Esophagus muscularis mucosa (tissue), 4 donors: ENCODE data around the gene DIPK1A. TPM values are rescaled to one million over a fixed set of nuclear protein-coding genes. Genes with fewer than 3 reads are reported as not detected.

Experiments used
- DNase-seq: peaks from one replicate; pipeline ENCODE4 v3.0.0-alpha.2; 2017; ENCODE audit errors: extremely low spot score
- H3K27ac ChIP-seq, 4 donors: fragments of 200-600 bp; sonication (generic); replicated peaks in 1 of 4; 1 replicate in 3 of 4; 2 replicates in 1 of 4; pipeline ENCODE4 v1.5.1; 2016 to 2019; ENCODE audit warnings: mild to moderate bottlenecking in 1 of 4
- H3K27me3 ChIP-seq, 4 donors: fragments of 200-600 bp; sonication (generic); one replicate each; pipeline versions ENCODE4 v1.5.1 to v1.6.0; 2016 to 2019
- H3K36me3 ChIP-seq, 4 donors: fragments of 200-600 bp; sonication (generic); one replicate each; pipeline ENCODE4 v1.5.1; 2016 to 2019
- H3K4me1 ChIP-seq, 4 donors: fragments of 200-600 bp; sonication (generic); one replicate each; pipeline ENCODE4 v1.5.1; 2016 to 2019
- H3K4me3 ChIP-seq, 4 donors: fragments of 200-600 bp; sonication (generic); 1 replicate in 2 of 4; 2 replicates in 2 of 4; pipeline ENCODE4 v1.5.1; 2016 to 2019; ENCODE audit warnings: mild to moderate bottlenecking in 4 of 4, moderate library complexity in 1 of 4
- H3K9me3 ChIP-seq, 4 donors: fragments of 200-600 bp; sonication (generic); 1 replicate in 3 of 4; 2 replicates in 1 of 4; pipeline ENCODE4 v1.5.1; 2016 to 2019
- CTCF ChIP-seq, 3 experiments: fragments of 200-600 bp in 2 of 3; fragments of 450-650 bp in 1 of 3; sonication (generic) in 2 of 3; IDR thresholded peaks; one replicate each; pipeline ENCODE4 v1.5.1; 2017 to 2019; ENCODE audit warnings: antibody characterized with exemption in 3 of 3, mild to moderate bottlenecking in 2 of 3, moderate library complexity in 1 of 3
- EP300 ChIP-seq: sonication (generic); formaldehyde crosslinking; IDR thresholded peaks from one replicate; pipeline ENCODE4 v1.6.1; 2017; ENCODE audit warnings: antibody characterized with exemption
- POLR2A ChIP-seq: fragments of 450-650 bp; IDR thresholded peaks from one replicate; pipeline ENCODE4 v1.6.1; 2017; ENCODE audit warnings: antibody characterized with exemption, moderate library complexity, mild to moderate bottlenecking, low read depth
- POLR2AphosphoS5 ChIP-seq, 2 donors: sonication (generic); formaldehyde crosslinking; IDR thresholded peaks; one replicate each; pipeline ENCODE4 v1.6.1; 2017; ENCODE audit warnings: antibody characterized with exemption in 2 of 2
- WGBS: methylation state at CpG from one replicate; pipeline ENCODE4 v1.1.5; 2018; 5-methylcytosine and 5-hydroxymethylcytosine counted together
- intact Hi-C: fragments of 100-400 bp; cut with DNase I; formaldehyde crosslinking; loops from one replicate; pipeline ENCODE4 v1.15.1; 2023
- total RNA-seq, 4 donors: library from RNA; depleted of rRNA; stranded (reverse); fragments of >200 nt; gene quantifications; one replicate each; pipeline versions ENCODE4 v1.1.0 to v1.2.1, GENCODE V29; 2016

Gene DIPK1A
- total RNA-seq, 4 donors from 2014 or later, result 21.5 to 35.3 (median 32.7) TPM

- DNase-seq, result no peak
- Histone ChIP-seq H3K27me3 (no peaks in the 10 kb centered on the region), H3K9me3 (no peaks in the 10 kb centered on the region), H3K36me3 (no peaks in the 10 kb centered on the region), H3K27ac (no peak overlapping the region), H3K4me1 (peaks cover 11 to 41% (median 24%) of the 10 kb centered on the region in 4 donors), H3K4me3 (no peak overlapping the region)
- TF ChIP-seq POLR2A, result no peak
- TF ChIP-seq CTCF (IDR thresholded peaks at IDR 0.05), result no peak
- no peak for TF ChIP-seq EP300
- TF ChIP-seq POLR2AphosphoS5 (IDR thresholded peaks at IDR 0.05), result no peak
- intact Hi-C loops, result no loop called here
- WGBS, result 48% methylated on average over 1 of the region's 1 CpG
Observed at GRCh38 chr1:92929461-92929860, 31.8 kb downstream of the DIPK1A start.

GRCh38 chr1:92927870-92928269 lies 33.4 kb downstream of the DIPK1A start:
- TF ChIP-seq EP300 (no peak), POLR2A (no peak), CTCF (IDR thresholded peaks at IDR 0.05) (peak in 1 of 3 experiments; percentile 20), POLR2AphosphoS5 (IDR thresholded peaks at IDR 0.05) (no peak)
- Histone ChIP-seq H3K27ac (no peak overlapping the region), H3K9me3 (no peaks in the 10 kb centered on the region), H3K27me3 (no peaks in the 10 kb centered on the region), H3K4me1 (peaks cover 0 to 33% (median 15%) of the 10 kb centered on the region in 4 donors), H3K36me3 (no peaks in the 10 kb centered on the region), H3K4me3 (no peak overlapping the region)
- no peak for DNase-seq
- intact Hi-C loops, result no loop called here

GRCh38 chr1:92926873-92927272 lies 34.4 kb downstream of the DIPK1A start:
- intact Hi-C loops, result no loop called here
- 96% methylated on average over 1 of the region's 1 CpG for WGBS
- Histone ChIP-seq H3K27me3 (no peaks in the 10 kb centered on the region), H3K36me3 (no peaks in the 10 kb centered on the region), H3K4me3 (no peak overlapping the region), H3K27ac (no peak overlapping the region), H3K9me3 (no peaks in the 10 kb centered on the region), H3K4me1 (peaks cover 0 to 32% (median 22%) of the 10 kb centered on the region in 4 donors)
- DNase-seq, result no peak
- TF ChIP-seq CTCF (IDR thresholded peaks at IDR 0.05) (no peak), EP300 (no peak), POLR2A (no peak), POLR2AphosphoS5 (IDR thresholded peaks at IDR 0.05) (no peak)

- Histone ChIP-seq H3K4me1 (peaks cover 0 to 31% (median 24%) of the 10 kb centered on the region in 4 donors), H3K27ac (no peak overlapping the region), H3K27me3 (no peaks in the 10 kb centered on the region), H3K4me3 (no peak overlapping the region), H3K36me3 (no peaks in the 10 kb centered on the region), H3K9me3 (no peaks in the 10 kb centered on the region)
- DNase-seq, result no peak
- TF ChIP-seq EP300 (no peak), CTCF (IDR thresholded peaks at IDR 0.05) (no peak), POLR2A (no peak), POLR2AphosphoS5 (IDR thresholded peaks at IDR 0.05) (no peak)
- intact Hi-C loops, result no loop called here
- 94% methylated on average over 9 of the region's 9 CpGs for WGBS
Observed at GRCh38 chr1:92924501-92924900, 36.8 kb downstream of the DIPK1A start.

GRCh38 chr1:92923664-92924063 lies 37.6 kb downstream of the DIPK1A start:
- H3K4me1 ChIP-seq, result peaks cover 0 to 27% (median 21%) of the 10 kb centered on the region in 4 donors
- no peak overlapping the region for H3K27ac ChIP-seq
- no peaks in the 10 kb centered on the region for H3K27me3 ChIP-seq
- intact Hi-C loops, result no loop called here
- WGBS, result 84% methylated on average over 4 of the region's 4 CpGs
- TF ChIP-seq EP300, result no peak
- TF ChIP-seq CTCF (IDR thresholded peaks at IDR 0.05), result no peak
- no peak for TF ChIP-seq POLR2A
- no peak for TF ChIP-seq POLR2AphosphoS5 (IDR thresholded peaks at IDR 0.05)
- DNase-seq, result no peak
- H3K4me3 ChIP-seq, result no peak overlapping the region
- no peaks in the 10 kb centered on the region for H3K36me3 ChIP-seq
- no peaks in the 10 kb centered on the region for H3K9me3 ChIP-seq
